Caco-2 (cell line): Measurements from ENCODE around the gene S100P. TPM values are rescaled to one million over a fixed set of nuclear protein-coding genes. Genes with fewer than 3 reads are reported as not detected.

Experiments used
- BruUV-seq: library from RNA; stranded (reverse); fragments of 400-500 nt; replicated peaks from 2 replicates; lab custom pipeline; 2021; lab: Mats Ljungman, UMichigan
- CTCF ChIA-PET: fragments of 300-600 bp; sonication (Branson Sonifier 250); formaldehyde crosslinking; loops from one replicate; lab custom pipeline; 2022; ENCODE audit warnings: antibody characterized with exemption; lab: Charles Lee
- POLR2A ChIA-PET: fragments of 300-600 bp; sonication (Branson Sonifier 250); formaldehyde crosslinking; loops from one replicate; lab custom pipeline; 2022; ENCODE audit warnings: antibody characterized with exemption; lab: Charles Lee
- DNase-seq, 2 experiments: peaks; one replicate each; pipeline versions ENCODE4 v3.0.0 to v3.0.0-alpha.2; 2020 to 2022
- H3K27me3 ChIP-seq: replicated peaks from 2 replicates; pipeline ENCODE4 v1.6.0; 2011; ENCODE audit warnings: low read length; ENCODE audit not compliant: control insufficient read depth, insufficient read depth
- H3K36me3 ChIP-seq: 2 replicates; pipeline ENCODE4 v1.5.1; 2011; ENCODE audit warnings: low read length; ENCODE audit not compliant: control insufficient read depth, insufficient read depth
- H3K4me1 ChIP-seq: fragments of 250-450 bp; sonication (Bioruptor Pico); 2 replicates; pipeline ENCODE4 v1.5.1; 2020; ENCODE audit warnings: mild to moderate bottlenecking
- H3K4me3 ChIP-seq: 2 replicates; pipeline ENCODE4 v1.5.1; 2011; ENCODE audit warnings: low read depth, mild to moderate bottlenecking, control low read depth, low read length
- H3K9me3 ChIP-seq: fragments of 250-450 bp; sonication (Bioruptor Pico); 2 replicates; pipeline ENCODE4 v1.5.1; 2020; ENCODE audit warnings: mild to moderate bottlenecking, moderate library complexity
- H3K27ac Mint-ChIP-seq: one replicate; pipeline ENCODE4 v1.8.0; 2022; ENCODE audit warnings: mixed read lengths; ENCODE audit not compliant: unreplicated experiment
- H3K27me3 Mint-ChIP-seq: one replicate; pipeline ENCODE4 v1.8.0; 2022; ENCODE audit warnings: mixed read lengths; ENCODE audit not compliant: insufficient read depth, unreplicated experiment
- H3K36me3 Mint-ChIP-seq: one replicate; pipeline ENCODE4 v1.8.0; 2022; ENCODE audit warnings: mild to moderate bottlenecking, mixed read lengths; ENCODE audit not compliant: insufficient read depth, unreplicated experiment
- H3K4me1 Mint-ChIP-seq: one replicate; pipeline ENCODE4 v1.8.0; 2022; ENCODE audit warnings: low read depth, mixed read lengths; ENCODE audit not compliant: unreplicated experiment
- H3K4me3 Mint-ChIP-seq: one replicate; pipeline ENCODE4 v1.8.0; 2022; ENCODE audit warnings: mild to moderate bottlenecking, moderate library complexity, mixed read lengths; ENCODE audit not compliant: unreplicated experiment
- H3K9me3 Mint-ChIP-seq: one replicate; pipeline ENCODE4 v1.8.0; 2022; ENCODE audit warnings: mixed read lengths; ENCODE audit not compliant: unreplicated experiment
- intact Hi-C: fragments of 100-400 bp; cut with micrococcal nuclease; formaldehyde crosslinking; loops from one replicate; pipeline ENCODE4 v1.10.0; 2022; ENCODE audit not compliant: unreplicated experiment
- total RNA-seq: library from RNA; stranded (reverse); gene quantifications from 2 replicates; pipeline ENCODE4 v1.2.3, GENCODE V29; 2022
- TF ChIP-seq, protein P1 (sequence below), 2 experiments: fragments of 200-600 bp in 1 of 2; IDR thresholded peaks; 1 replicate in 1 of 2; 2 replicates in 1 of 2; pipeline versions ENCODE4 v1.5.1 to v1.8.0; 2011 to 2022; ENCODE audit warnings: antibody characterized with exemption in 1 of 2, control low read depth in 1 of 2, inconsistent platforms in 1 of 2, low read depth in 1 of 2, low read length in 1 of 2, mild to moderate bottlenecking in 1 of 2, moderate library complexity in 1 of 2; ENCODE audit not compliant: insufficient read depth in 1 of 2, severe bottlenecking in 1 of 2, unreplicated experiment in 1 of 2

Gene S100P
- total RNA-seq, 1 experiment from 2014 or later = 96.9 TPM

GRCh38 chr4:6694177-6694901 is 661 bp downstream of the S100P start:
- peaks cover 29% of the 10 kb centered on the region for H3K36me3 Mint-ChIP-seq
- Histone ChIP-seq H3K9me3 (no peaks in the 10 kb centered on the region), H3K4me3 (peak overlapping the region; percentile 24), H3K4me1 (peaks cover 51% of the 10 kb centered on the region), H3K36me3 (no peaks in the 10 kb centered on the region), H3K27me3 (no peaks in the 10 kb centered on the region)
- H3K4me1 Mint-ChIP-seq = peaks cover 47% of the 10 kb centered on the region
- ChIA-PET POLR2A (interaction anchor here (2.1 kb wide), 1 partner anchor 21 kb away, joined by 7 read pairs; a partner anchor contains a TSS), CTCF (no interaction called here)
- DNase-seq = no peak
- peak overlapping the region; percentile 92 for H3K27ac Mint-ChIP-seq
- H3K4me3 Mint-ChIP-seq = peak overlapping the region; percentile 77
- H3K27me3 Mint-ChIP-seq = no peaks in the 10 kb centered on the region
- intact Hi-C loops = loop anchor here (2.0 kb wide), 1 partner anchor 14 kb away; the partner anchor contains the start of gene MRFAP1L1
- TSS peak; percentile 65 for BruUV-seq
- no peaks in the 10 kb centered on the region for H3K9me3 Mint-ChIP-seq
- TF ChIP-seq, protein P1, sequence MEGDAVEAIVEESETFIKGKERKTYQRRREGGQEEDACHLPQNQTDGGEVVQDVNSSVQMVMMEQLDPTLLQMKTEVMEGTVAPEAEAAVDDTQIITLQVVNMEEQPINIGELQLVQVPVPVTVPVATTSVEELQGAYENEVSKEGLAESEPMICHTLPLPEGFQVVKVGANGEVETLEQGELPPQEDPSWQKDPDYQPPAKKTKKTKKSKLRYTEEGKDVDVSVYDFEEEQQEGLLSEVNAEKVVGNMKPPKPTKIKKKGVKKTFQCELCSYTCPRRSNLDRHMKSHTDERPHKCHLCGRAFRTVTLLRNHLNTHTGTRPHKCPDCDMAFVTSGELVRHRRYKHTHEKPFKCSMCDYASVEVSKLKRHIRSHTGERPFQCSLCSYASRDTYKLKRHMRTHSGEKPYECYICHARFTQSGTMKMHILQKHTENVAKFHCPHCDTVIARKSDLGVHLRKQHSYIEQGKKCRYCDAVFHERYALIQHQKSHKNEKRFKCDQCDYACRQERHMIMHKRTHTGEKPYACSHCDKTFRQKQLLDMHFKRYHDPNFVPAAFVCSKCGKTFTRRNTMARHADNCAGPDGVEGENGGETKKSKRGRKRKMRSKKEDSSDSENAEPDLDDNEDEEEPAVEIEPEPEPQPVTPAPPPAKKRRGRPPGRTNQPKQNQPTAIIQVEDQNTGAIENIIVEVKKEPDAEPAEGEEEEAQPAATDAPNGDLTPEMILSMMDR (IDR thresholded peaks at IDR 0.05; ENCODE audit: insufficient read depth in 1 of 2, low read depth in 1 of 2, low read length in 1 of 2, severe bottlenecking in 1 of 2, unreplicated experiment in 1 of 2) = no peak

GRCh38 chr4:6695660-6696610 is 2.3 kb downstream of the S100P start:
- CTCF ChIA-PET = interaction anchor here (1.4 to 1.6 kb wide), 4 partner anchors 12 to 121 kb away, joined by 4 to 12 read pairs (median 5); partner anchors contain the start of gene MAN2B2
- Mint-ChIP-seq H3K27me3 (no peaks in the 10 kb centered on the region), H3K27ac (peak overlapping the region; percentile 92), H3K4me3 (peak overlapping the region; percentile 77), H3K4me1 (peaks cover 42% of the 10 kb centered on the region), H3K36me3 (peaks cover 26% of the 10 kb centered on the region), H3K9me3 (no peaks in the 10 kb centered on the region)
- Histone ChIP-seq H3K4me1 (peaks cover 40% of the 10 kb centered on the region), H3K27me3 (no peaks in the 10 kb centered on the region), H3K9me3 (no peaks in the 10 kb centered on the region), H3K36me3 (no peaks in the 10 kb centered on the region), H3K4me3 (no peak overlapping the region)
- intact Hi-C loops = loop anchor here (1.0 to 2.0 kb wide), 3 partner anchors 13 to 56 kb away; partner anchors contain the start of genes MRFAP1 and MRFAP1L1
- TF ChIP-seq, protein P1 (IDR thresholded peaks at IDR 0.05; ENCODE audit: insufficient read depth in 1 of 2, low read depth in 1 of 2, low read length in 1 of 2, severe bottlenecking in 1 of 2, unreplicated experiment in 1 of 2) = peak in 1 of 2 experiments; percentile 18
- no TSS peak for BruUV-seq
- POLR2A ChIA-PET = interaction anchor here (2.1 kb wide), 1 partner anchor 22 kb away, joined by 7 read pairs; a partner anchor contains a TSS
- peak; percentile 92 to 94 for DNase-seq

DNA sequence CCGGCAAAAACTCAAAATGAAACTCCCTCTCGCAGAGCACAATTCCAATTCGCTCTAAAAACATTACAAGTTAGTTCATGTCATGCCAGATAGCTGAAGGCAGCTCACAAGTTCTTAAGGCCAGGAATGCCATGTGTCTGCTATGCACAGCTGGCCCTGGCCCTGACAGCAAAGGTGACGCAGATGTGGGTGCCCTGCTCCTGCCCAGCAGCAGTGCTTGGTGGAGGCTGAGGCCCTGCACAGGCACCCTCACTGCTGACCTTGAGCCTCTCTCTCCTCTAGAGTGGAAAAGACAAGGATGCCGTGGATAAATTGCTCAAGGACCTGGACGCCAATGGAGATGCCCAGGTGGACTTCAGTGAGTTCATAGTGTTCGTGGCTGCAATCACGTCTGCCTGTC is 2.9 kb downstream of the S100P start:
- Histone ChIP-seq H3K27me3 (no peaks in the 10 kb centered on the region), H3K4me3 (no peak overlapping the region), H3K9me3 (no peaks in the 10 kb centered on the region), H3K4me1 (peaks cover 40% of the 10 kb centered on the region), H3K36me3 (no peaks in the 10 kb centered on the region)
- Mint-ChIP-seq H3K4me3 (no peak overlapping the region), H3K9me3 (no peaks in the 10 kb centered on the region), H3K4me1 (peaks cover 42% of the 10 kb centered on the region), H3K36me3 (peaks cover 26% of the 10 kb centered on the region), H3K27ac (peak overlapping the region; percentile 92), H3K27me3 (no peaks in the 10 kb centered on the region)
- POLR2A ChIA-PET = interaction anchor here (2.1 kb wide), 1 partner anchor 23 kb away, joined by 7 read pairs; a partner anchor contains a TSS
- BruUV-seq = no TSS peak
- no peak for DNase-seq
- TF ChIP-seq, protein P1 (IDR thresholded peaks at IDR 0.05; ENCODE audit: insufficient read depth in 1 of 2, low read depth in 1 of 2, low read length in 1 of 2, severe bottlenecking in 1 of 2, unreplicated experiment in 1 of 2) = no peak
- CTCF ChIA-PET = interaction anchor here (1.4 to 1.6 kb wide), 4 partner anchors 11 to 122 kb away, joined by 4 to 12 read pairs (median 5); partner anchors contain the start of gene MAN2B2
- intact Hi-C loops = loop anchor here (1.0 kb wide), 1 partner anchor 22 kb away; a partner anchor contains a TSS
